ENCODE measurements around the gene DNASE1L2.

DNASE1L2 gene

DNA sequence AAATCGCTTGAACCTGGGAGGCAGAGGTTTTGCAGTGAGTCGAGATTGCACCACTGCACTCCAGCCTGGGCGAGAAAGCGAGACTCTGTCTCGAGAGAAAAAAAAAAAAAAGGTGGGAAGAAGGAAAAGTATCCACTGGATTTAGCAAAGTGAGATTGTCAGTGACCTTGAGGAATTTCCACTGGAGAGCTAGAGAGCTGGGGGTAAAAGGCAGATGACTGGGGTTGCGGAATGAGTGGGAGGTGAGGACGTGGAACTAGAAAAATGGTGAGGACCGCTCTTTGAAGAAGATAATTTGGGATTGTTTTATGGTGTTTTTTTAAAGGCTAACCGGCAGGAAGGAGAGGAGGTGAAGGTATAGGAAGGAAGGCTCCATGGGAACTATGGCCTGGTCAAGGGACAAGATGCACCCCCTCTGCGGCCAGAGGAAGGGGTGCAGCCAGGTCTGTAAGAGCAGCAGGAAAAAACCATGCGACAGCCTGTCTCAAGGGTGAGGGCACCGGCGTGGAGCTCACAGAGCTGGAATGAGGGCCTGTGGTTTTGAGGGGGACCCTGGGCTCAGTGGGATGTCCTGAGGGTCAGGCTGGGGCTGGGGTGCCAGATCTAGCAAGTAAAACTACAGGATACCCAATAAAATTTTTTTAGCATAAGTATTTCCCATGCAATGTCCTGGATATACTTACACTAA is 31.7 kb upstream of the DNASE1L2 start:
- no peak for DNase-seq

DNA sequence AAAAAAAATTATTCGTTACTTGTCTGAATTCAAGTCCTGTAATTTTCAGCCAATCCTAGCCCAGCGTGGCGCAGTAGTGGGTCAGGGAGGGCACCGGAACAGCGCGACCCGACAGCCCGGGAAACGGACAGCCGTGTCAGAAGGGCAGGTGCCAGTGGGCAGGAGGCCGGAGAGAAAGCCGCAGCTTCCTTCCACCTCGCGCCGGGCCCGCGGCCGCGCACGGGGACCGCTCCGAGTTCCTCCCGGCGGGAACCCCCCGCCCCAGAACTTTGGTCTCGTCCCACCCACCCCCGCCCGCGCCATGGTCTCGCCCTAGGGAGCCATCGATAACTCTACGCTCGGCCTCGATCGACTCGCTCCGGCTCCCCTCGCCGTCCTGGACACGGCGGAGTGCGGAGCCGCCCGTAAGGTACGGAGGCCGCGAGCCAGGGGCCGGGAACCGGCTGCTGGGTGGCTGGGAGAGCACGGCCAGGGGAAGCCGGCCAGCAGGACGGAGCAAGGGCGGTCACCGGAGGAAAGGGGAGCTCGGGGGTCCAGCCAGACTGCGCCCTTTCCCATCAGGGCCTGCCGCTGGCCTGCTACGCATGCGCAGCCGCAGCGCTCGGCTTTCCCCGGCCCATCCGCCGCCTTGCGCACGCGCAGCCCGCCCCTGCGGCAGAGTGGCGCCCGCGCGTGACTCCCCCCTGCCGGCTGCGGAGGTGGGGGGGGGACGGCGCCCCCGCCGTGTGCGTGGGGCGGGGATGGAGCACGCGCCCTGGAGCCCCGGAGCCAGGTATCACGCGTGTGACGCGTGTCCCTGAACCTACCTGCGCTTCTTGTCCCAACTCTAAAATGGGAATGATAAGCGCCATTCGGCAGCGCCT is 30.9 kb upstream of the DNASE1L2 start, which contains the start of gene MLST8:
TSS of gene MLST8 (plus strand) at position 351 of the 863 bp plus-strand sequence. CDS start 632 bp downstream, outside the sequence.
- peak; percentile 89 to 93 for DNase-seq

DNA sequence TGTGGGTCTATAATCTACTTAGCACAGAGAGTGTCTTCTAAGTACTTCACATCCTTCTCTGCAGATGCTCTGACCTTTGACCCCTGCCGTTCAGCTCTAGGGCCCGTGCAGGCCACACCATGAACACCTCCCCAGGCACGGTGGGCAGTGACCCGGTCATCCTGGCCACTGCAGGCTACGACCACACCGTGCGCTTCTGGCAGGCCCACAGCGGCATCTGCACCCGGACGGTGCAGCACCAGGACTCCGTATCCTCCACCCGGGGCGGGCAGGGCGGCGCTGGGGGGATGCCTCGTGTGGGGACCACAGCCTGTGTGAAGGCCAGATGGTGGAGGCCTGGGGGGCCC is 30.3 kb upstream of the DNASE1L2 start:
- no peak for DNase-seq

DNA sequence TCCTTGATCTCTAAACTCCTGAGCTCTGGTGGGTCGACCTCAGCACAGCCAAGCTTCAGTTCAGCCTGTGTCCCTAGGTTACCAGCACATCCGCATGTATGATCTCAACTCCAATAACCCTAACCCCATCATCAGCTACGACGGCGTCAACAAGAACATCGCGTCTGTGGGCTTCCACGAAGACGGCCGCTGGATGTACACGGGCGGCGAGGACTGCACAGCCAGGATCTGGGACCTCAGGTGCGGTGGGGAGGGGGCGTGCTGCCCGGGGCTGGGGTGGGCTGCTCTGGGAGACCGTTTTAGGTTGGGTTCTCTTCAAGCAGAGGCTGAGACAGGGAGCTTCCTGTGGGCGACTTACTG is 29.8 kb upstream of the DNASE1L2 start:
- no peak for DNase-seq

DNA sequence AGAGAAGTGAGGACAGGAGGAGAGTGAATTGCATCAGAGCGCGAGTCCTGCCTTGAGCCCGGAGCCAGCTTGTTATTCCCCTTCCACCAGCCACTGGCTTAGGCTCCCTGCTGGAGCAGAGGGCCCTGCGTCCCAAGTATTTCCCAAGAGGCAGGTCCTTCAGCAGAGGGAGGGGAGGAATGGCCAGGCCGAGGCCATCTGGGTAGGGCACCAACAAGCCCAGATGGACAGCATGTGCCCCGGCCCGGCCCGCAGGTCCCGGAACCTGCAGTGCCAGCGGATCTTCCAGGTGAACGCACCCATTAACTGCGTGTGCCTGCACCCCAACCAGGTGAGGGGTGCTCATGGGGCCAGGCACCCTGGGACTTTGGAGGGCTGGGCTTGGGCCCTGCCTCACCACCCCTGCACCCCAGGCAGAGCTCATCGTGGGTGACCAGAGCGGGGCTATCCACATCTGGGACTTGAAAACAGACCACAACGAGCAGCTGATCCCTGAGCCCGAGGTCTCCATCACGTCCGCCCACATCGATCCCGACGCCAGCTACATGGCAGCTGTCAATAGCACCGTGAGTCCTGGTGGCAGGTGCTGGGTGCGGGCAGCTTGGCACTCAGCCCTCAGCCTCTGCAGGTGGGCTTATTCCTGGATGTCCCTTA is 29.3 kb upstream of the DNASE1L2 start:
- DNase-seq, result no peak

DNA sequence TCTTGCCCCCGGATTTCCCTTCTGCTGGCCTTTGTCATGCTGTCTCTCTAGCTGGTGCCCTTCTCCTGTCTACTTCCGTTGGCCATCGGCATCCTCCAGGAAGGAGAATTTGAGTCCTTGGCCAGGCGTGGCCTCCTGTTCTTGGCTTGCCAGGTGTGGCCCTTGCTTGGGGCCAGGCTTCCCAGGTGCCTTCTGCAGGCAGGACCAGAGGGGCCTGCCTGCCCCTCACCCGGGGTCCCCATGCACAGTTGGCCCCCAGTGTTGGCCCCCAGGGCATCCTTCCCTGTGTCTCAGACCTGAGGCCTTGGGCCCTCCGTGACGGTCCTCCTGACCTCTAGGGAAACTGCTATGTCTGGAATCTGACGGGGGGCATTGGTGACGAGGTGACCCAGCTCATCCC is 28.4 kb upstream of the DNASE1L2 start:
- no peak for DNase-seq

DNA sequence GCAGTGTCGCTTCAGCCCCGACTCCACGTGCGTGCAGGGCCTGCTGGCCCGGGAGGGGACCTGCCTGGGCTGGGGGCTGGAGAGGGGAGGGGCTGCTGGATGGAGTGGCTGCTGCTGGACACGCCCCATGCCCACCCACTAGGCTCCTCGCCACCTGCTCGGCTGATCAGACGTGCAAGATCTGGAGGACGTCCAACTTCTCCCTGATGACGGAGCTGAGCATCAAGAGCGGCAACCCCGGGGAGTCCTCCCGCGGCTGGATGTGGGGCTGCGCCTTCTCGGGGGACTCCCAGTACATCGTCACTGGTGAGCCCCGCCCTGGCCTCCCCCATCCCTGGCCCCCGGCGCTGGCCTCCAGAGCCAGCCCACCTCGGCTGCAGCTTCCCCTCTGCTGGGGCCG is 27.9 kb upstream of the DNASE1L2 start:
- no peak for DNase-seq

DNA sequence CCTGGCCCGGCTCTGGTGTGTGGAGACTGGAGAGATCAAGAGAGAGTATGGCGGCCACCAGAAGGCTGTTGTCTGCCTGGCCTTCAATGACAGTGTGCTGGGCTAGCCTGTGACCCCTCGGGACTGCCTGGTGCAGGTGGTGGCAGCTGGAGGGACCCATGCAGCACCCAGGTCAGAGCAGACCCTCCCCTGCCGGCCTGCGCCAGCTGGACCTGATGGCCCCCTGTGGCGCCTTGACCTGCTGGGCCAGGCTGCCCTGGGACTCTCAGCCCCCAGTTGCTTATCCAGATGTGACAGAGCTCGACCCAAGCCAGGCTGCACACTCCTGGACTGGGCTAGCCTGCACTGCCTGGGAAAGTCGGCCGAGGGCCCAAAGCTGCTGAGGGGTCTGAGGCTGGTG is 27.5 kb upstream of the DNASE1L2 start:
- DNase-seq, result no peak

DNA sequence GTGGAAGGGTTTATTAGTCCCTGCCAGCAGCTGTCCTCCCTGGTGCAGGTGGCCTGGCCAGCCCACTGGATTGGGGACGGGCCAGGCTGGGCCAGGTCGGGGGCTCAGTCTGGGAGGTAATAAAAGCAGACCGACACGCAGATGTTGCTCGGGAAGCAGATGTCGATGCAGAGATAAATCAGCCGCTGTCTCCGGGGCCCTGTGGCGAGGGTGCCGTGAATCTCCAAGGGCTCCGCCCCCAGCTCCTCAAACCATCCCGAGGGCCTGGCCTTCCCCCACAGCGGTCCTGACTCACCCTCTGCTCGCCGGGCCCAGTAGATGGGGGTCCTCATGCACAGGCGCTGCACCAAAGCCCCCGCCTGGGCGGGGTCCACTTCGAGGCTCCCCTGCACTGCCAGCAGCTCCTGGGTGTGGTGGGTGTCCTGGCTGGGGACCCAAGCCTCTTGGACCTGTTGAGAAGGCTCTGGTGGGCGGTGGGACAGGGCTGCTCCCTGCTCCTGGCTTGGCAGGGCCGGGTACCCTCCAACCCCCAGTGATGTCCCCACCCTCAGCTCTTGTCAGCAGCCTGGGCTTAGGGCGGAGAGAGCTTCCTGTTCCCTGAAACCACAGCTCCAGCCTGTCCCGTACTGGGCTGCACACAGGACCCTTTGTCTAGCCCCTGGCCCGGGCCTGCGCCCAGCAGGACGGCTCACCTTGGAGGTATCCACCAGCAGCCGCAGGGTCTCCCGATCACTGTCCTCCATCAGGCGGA is 26.8 kb upstream of the DNASE1L2 start:
- DNase-seq, result no peak

DNA sequence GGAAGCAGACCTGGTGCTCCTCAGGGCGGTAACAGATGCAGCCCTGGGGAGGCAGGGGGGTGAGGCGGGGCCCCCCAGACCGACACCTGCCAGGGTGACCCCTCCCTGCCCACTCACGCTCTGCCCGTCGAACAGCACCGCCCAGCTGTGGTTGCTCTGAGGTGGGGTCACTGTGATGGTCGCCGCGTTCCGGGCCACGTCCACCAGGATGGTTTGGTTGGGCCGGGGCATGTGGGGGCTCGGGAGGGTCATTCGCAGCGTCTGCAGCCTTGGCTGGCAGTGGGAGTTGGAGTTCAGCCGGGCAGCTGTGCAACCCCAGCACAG is 26.3 kb upstream of the DNASE1L2 start:
- DNase-seq, result no peak

DNA sequence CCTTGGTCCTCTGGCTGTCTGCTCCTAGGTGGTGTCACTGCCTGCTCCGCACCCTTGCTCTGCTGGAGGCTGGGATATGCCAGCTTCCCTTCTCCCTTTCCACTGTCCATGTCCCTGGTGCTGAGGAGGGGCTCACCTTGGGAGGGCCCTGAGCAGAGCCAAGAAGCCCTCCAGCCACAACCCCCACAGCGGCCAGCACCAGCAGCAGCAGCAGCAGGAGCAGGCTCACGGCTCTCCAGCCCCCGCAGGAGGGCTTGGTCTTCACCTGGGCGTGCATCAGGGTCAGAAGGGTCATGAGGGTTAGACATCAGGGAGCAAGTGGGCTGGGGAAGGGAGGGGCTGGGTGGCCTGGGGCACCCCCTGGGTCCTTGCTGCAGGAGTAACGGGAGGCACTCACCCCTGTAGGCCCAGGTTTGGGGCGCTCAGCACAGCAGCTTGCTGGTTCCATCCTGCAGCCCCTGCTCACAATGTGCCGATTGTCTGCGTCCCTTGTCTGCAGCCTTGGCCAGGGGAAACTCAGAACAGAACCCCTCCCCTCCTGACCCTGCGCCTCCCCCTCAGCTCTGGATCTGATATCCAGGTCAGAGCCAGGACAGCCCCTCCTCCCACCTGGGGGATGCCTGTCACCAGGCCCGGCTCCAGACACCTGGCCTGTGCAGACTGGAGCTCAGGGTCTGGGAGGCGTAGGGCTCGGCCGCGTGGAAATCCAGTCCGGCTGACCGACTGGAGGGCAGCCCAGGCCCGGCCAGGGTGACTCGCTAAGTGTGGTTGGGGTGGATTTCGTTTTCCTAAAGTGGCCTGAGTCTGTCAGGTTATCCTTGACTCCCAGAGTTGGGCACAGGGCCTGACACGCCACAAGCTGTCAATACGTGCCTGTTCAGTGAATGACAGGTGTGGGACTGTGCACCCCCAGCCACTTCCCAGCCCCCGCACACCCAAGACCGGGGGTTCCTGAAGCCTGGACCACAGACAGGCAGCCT is 25.6 kb upstream of the DNASE1L2 start, which contains the start of gene BRICD5:
TSS of gene BRICD5 (minus strand) at position 478 of the 980 bp plus-strand sequence. CDS start at position 448, 30 bp downstream.
- no peak for DNase-seq

DNA sequence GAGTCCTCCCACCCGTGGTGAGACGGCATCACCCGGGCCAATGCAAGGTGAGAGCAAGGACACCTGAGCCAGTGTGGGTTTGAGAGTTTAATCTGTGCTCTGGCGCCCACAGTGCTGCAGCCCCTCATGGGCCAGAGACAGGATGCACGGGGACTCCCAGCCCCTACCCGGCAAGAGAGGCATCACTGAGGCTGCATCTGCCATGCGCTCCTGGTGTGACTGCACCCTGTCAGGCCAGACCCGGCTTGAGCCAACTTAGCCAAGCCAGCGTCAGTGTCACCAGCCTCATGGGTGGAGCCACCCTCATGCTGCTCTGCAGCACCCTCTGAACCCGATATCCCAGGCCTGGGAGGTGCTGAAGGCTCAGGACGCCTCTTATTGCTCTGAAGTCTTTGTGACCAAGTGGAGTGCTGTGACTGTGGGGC is 24.3 kb upstream of the DNASE1L2 start:
- no peak for DNase-seq

DNA sequence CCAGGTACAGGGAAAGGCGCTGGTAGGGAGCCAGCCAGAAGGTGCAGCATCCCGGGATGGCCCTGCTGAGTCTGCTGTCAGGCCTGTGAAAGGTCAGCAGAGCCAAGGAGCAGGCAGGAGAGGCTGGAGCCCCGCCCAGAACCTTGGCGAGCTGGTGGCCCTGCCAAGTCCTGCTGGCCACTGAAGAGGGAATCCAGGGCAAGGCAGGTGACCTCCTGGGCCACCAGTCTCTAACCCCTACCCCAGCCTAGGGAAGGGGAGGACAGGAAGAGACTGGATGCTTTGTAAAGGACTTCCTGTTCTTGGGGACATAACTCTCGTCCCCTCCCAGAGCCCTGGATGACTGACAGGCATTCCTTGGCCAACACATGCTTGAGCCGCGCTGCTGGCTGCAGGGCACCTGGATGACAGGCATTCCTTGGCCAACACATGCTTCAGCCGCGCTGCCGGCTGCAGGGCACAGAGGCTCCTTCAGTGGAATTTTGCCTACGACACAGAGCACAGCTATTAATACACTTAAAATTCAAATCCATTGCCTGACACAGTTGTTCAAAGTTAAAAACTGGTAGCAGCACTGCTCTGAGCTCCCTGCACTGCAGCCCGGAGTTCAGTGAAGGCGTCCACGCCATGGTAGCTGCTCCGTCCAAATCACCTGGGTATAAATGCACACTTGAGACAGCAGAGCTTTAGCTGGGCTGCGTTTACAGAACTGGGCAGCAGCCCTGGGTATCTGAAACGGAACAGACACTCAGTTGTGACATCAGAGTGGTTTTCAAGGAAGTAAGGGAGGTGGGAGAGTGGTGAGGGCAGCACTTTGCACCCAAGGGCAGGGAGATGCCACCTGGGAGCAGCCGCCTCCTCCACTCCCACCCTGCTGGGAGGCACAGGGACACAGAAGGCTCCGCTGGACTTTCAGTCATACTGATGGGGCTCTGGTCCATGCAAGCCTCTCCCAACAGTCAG is 23.6 kb upstream of the DNASE1L2 start:
- no peak for DNase-seq

DNA sequence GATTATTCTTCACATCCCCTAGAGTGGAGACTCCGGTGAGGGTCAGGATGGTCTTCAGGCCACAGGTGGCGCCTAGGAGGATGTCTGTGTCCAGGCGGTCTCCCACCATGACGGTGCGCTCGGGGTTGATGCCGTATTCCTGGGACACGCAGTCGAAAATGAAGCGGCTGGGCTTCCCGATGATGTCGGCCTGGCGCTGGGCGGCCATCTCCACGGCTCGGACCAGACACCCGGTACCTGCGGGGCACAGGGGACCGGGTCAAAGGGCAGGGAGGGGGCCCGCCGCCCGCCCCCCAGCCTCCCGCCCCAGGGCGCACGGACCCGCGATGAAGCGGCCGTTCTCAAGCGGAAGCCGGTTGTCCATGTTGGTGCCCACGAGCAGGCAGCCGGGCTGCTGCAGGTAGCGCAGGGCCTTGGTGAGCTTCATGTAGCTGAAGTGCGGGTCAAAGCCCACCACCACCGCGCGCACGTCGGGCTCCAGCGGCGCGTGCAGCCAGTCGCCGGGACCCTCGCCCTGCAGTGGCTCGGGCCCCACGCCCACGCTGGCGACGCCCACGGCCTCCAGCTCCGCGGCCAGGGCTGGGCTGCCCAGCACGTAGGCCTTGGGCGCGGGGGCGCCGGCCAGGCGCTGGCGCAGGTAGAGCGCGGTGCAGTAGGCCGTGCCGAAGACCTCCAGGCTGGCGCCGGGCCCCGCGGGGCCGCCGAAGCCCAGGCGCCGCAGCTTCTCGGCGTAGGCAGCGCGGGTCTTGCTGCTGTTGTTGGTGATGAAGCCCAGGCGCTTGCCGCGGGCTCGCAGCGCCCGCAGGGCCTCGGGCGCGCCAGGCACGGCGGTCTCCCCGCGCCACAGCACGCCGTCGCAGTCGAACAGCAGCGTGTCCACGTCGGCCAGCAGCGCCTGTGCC is 22.2 kb upstream of the DNASE1L2 start:
- DNase-seq, result no peak

DNA sequence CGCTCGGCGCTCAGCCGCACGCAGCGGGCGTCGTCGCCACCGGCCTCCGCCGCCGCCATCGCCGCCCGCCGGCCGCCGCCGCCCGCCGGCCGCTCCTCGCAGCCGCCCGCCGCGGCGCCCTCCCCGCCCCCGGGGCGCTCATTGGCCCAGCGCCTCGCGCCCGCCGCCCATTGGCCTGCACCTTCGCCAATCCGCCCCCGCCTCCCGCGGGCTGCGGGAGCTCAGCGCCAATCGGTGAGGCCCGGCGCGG is 21.6 kb upstream of the DNASE1L2 start, which contains the start of gene PGP:
TSS of gene PGP (minus strand) at position 122 of the 250 bp plus-strand sequence. CDS start at position 59, 63 bp downstream.
- no peak for DNase-seq

DNA sequence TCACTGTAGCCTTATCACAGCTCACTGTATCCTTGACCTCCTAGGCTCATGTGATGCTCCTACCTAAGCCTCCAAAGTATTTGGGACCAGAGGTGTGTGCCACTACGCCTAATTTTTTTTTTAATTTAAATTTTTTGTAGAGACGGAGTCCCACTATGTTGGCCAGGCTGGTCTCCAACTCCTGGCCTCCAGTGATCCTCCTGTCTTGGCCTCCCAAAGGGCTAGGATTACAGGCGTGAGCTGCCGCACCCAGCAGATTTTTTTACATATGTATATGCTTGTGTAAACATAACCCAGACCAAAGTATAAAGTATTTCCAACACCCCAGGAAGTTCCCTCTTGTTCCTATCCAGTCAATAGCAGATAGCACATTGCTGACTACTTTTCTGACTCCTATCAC is 19.9 kb upstream of the DNASE1L2 start:
- no peak for DNase-seq

DNA sequence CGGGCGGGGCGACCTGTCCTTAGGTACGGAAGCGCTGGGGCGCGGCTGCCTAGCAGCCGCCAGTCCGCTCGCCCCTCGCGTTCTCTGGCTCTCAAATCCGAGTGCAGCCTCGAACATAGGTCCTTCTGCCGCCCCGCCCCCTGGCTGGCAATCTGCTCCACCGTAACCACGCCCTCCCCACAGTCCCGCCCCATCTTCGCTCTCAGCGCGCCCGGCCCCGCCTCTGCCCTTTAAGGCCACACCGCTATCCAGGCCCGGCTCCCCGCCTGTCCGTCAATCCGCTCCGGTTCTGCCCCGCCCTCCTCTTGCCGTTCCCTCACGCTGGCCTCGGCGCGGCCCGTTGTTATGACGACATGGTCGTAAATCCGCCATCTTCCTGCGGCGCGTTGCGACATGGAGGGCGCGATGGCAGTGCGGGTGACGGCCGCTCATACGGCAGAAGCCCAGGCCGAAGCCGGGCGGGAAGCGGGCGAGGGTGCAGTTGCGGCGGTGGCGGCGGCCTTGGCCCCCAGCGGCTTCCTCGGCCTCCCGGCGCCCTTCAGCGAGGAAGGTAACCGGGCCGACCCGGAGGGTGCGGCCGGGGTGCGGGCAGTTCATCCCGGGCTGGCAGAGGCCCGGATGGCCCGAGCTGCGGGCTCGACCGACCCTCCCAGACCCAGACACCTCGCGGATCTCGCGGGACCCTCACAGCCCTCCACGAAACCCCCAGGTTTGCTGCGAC is 12.9 kb upstream of the DNASE1L2 start, which contains the start of gene E4F1:
TSS of gene E4F1 (plus strand) at position 371 of the 721 bp plus-strand sequence. CDS start at position 394, 23 bp downstream.
- DNase-seq, result peak; percentile 100

DNA sequence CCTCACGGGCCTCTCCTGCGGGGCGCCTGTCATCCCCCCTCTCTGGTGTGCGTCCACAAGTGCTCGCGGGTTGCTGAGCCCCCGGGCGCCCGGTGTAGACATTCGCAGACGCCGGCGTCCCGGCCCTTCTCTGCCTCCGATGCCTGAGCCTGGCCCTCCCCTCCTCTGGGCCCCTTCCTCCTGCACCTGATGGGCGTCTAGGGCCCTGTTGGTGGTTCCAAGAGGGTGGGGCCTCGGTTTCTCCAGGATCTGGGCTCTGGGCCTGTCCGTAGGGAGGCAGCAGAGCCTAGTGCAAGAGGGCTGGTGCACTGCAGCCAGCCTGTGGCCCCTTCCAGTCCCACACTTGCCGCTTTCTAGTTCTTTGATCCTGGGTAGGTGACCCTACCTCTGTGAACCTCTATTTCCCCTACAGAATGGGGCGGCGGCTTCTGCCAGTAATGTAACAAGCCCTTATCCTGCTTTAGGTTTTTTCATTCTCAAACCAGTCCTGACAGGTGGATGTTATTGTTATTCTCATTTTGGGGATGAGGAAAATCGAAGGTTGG is 12.2 kb upstream of the DNASE1L2 start:
- DNase-seq, result no peak

All from CD4-positive, alpha-beta T cell treated with Interleukin-4 for 1 hour (primary cell).